DOHH2 (cell line): ENCODE results near the gene EEIG1.

Experiments
- EZH2phosphoT487 ChIP-seq: fragments of 200-600 bp; sonication (generic); IDR thresholded peaks from 2 replicates; pipeline ENCODE4 v1.6.1; 2017; ENCODE audit warnings: borderline replicate concordance, mild to moderate bottlenecking, antibody characterized with exemption, low read length, moderate library complexity, mixed read lengths
- TF ChIP-seq, protein P1 (sequence below): fragments of 200-600 bp; sonication (generic); IDR thresholded peaks from one replicate; pipeline ENCODE4 v1.5.1; 2014; ENCODE audit warnings: antibody characterized with exemption, mild to moderate bottlenecking, low read depth, low read length; ENCODE audit not compliant: poor library complexity, severe bottlenecking

DNA sequence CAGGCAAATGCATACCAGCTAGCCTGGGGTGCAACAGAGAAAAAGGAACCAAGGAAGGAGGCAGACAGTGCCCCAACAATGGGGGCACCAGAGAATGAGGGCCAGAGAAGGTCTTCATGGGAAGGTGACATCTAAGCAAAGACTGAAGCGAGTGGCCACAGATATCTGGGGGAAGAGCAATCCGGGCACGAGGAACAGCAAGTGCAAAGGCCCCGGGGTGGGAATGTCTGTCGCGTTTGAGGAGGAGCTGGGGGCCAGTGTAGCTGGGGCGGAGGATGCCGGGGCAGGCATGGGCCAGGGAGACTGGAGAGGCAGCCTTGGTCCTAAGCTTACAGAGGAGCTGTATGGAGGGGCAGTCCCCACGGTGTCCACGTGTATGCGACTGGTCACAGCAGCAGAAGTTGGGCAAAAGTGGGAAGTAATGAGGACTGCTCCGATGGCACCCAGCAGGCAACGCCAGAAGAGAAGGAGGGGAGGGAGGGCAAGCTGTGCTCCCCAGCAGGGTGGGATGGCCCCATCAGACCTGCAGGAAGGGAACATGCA lies 19.1 kb downstream of the EEIG1 start:
- TF ChIP-seq, protein P1, sequence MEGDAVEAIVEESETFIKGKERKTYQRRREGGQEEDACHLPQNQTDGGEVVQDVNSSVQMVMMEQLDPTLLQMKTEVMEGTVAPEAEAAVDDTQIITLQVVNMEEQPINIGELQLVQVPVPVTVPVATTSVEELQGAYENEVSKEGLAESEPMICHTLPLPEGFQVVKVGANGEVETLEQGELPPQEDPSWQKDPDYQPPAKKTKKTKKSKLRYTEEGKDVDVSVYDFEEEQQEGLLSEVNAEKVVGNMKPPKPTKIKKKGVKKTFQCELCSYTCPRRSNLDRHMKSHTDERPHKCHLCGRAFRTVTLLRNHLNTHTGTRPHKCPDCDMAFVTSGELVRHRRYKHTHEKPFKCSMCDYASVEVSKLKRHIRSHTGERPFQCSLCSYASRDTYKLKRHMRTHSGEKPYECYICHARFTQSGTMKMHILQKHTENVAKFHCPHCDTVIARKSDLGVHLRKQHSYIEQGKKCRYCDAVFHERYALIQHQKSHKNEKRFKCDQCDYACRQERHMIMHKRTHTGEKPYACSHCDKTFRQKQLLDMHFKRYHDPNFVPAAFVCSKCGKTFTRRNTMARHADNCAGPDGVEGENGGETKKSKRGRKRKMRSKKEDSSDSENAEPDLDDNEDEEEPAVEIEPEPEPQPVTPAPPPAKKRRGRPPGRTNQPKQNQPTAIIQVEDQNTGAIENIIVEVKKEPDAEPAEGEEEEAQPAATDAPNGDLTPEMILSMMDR: no peak
- TF ChIP-seq EZH2phosphoT487: no peak
